ENCODE results near the gene TCP11X2. TPM values are rescaled to one million over a fixed set of nuclear protein-coding genes. Genes with fewer than 3 reads are reported as not detected.

The TCP11X2 gene
- total RNA-seq, 1 donor: not detected

Other genes with a start within 250 kb of the TCP11X2 start
- gene NXF2, start 224.6 kb downstream of the TCP11X2 start, total RNA-seq: not detected in 2 replicates
- gene NXF2B, start 31.8 kb downstream of the TCP11X2 start, total RNA-seq: not detected in 2 replicates
- gene TMSB15A, start 44.9 kb upstream of the TCP11X2 start, total RNA-seq: 1.7 and 3.9 TPM in 2 replicates
- gene ARMCX5, start 127.7 kb upstream of the TCP11X2 start, total RNA-seq: 15.5 and 18.0 TPM in 2 replicates
- gene GPRASP1, start 179.7 kb upstream of the TCP11X2 start, total RNA-seq: 2.6 and 2.9 TPM in 2 replicates
- gene GPRASP2, start 240.6 kb upstream of the TCP11X2 start, total RNA-seq: 13.5 and 15.5 TPM in 2 replicates
- gene GPRASP3, start 248.9 kb upstream of the TCP11X2 start, total RNA-seq: 4.8 and 6.9 TPM in 2 replicates